HCT116 (cell line): ENCODE data around the gene GJB1. TPM values are rescaled to one million over a fixed set of nuclear protein-coding genes. Genes with fewer than 3 reads are reported as not detected.

Experiments used
- ATAC-seq: fragments of 200-7000 bp; cut with Tn5 transposase; 2 replicates; pipeline ENCODE4 v1.9.1; 2020; ENCODE audit warnings: mild to moderate bottlenecking, moderate library complexity
- BruUV-seq: library from RNA; stranded (reverse); fragments of 400-500 nt; replicated peaks from 2 replicates; lab custom pipeline; 2021; lab: Mats Ljungman, UMichigan
- CTCF ChIA-PET: fragments of 300-600 bp; sonication (Branson Sonifier 250); formaldehyde crosslinking; loops from one replicate; lab custom pipeline; 2021; ENCODE audit warnings: antibody characterized with exemption; lab: Charles Lee
- POLR2A ChIA-PET: fragments of 300-600, 350-600 bp; sonication (Branson Sonifier 250); formaldehyde crosslinking; loops from one replicate; lab custom pipeline; 2021; ENCODE audit warnings: antibody characterized with exemption; lab: Charles Lee
- RAD21 ChIA-PET, 2 experiments: fragments of 300-600 bp; sonication (Branson Sonifier 250); formaldehyde crosslinking; loops; one replicate each; lab custom pipeline; 2023; ENCODE audit warnings: low total read pairs in 2 of 2; ENCODE audit not compliant: uncharacterized antibody in 2 of 2, unreplicated experiment in 2 of 2, low non-redundant PET in 1 of 2; lab: Charles Lee
- DNase-seq: peaks from one replicate; pipeline ENCODE4 v3.0.0-alpha.2; 2010; ENCODE audit warnings: low read depth, low spot score
- H2AFZ ChIP-seq: fragments of 200-600 bp; shearing (Covaris generic), sonication (generic); 2 replicates; pipeline ENCODE4 v1.6.1; 2017; ENCODE audit warnings: low read depth, mixed run types, mixed read lengths, antibody characterized with exemption, low read length; ENCODE audit not compliant: poor library complexity, severe bottlenecking
- H3K27ac ChIP-seq: 2 replicates; pipeline ENCODE4 v1.5.1; 2012; ENCODE audit warnings: low read depth, low read length
- H3K27me3 ChIP-seq: fragments of 200-600 bp; sonication (generic); 2 replicates; pipeline ENCODE4 v1.6.1; 2016; ENCODE audit warnings: mixed run types, low read length, mixed read lengths; ENCODE audit not compliant: insufficient read depth
- H3K36me3 ChIP-seq, 2 experiments: fragments of 200-500 bp in 1 of 2; fragments of 200-600 bp in 1 of 2; sonication (Bioruptor generic) in 1 of 2; sonication (generic) in 1 of 2; 2 replicates each; pipeline versions ENCODE4 v1.5.1 to v1.6.1; 2014 to 2016; ENCODE audit warnings: low read length in 2 of 2, inconsistent platforms in 1 of 2, mixed read lengths in 1 of 2, mixed run types in 1 of 2; ENCODE audit not compliant: insufficient read depth in 2 of 2, control insufficient read depth in 1 of 2
- H3K4me1 ChIP-seq, 2 experiments: fragments of 200-600 bp in 1 of 2; sonication (generic) in 1 of 2; 2 replicates each; pipeline versions ENCODE4 v1.5.1 to v1.6.1; 2012 to 2017; ENCODE audit warnings: low read length in 2 of 2, inconsistent platforms in 1 of 2, mild to moderate bottlenecking in 1 of 2, mixed read lengths in 1 of 2, mixed run types in 1 of 2, moderate library complexity in 1 of 2; ENCODE audit not compliant: insufficient read depth in 2 of 2, control insufficient read depth in 1 of 2
- H3K4me2 ChIP-seq: fragments of 200-600 bp; sonication (generic); 2 replicates; pipeline ENCODE4 v1.6.1; 2017; ENCODE audit warnings: mixed run types, low read length, mixed read lengths
- H3K4me3 ChIP-seq, 2 experiments: fragments of 200-600 bp in 1 of 2; sonication (generic) in 1 of 2; replicated peaks in 1 of 2; 2 replicates each; pipeline ENCODE4 v1.5.1; 2011 to 2016; ENCODE audit warnings: low read length in 2 of 2, control low read depth in 1 of 2, low read depth in 1 of 2, mild to moderate bottlenecking in 1 of 2, mixed read lengths in 1 of 2, mixed run types in 1 of 2
- H3K79me2 ChIP-seq: fragments of 200-600 bp; sonication (generic); 2 replicates; pipeline ENCODE4 v1.6.1; 2017; ENCODE audit warnings: mild to moderate bottlenecking, mixed run types, low read length, moderate library complexity, mixed read lengths; ENCODE audit not compliant: insufficient read depth
- H3K9ac ChIP-seq: fragments of 200-600 bp; sonication (generic); 2 replicates; pipeline ENCODE4 v1.6.1; 2016; ENCODE audit warnings: low read length, mixed read lengths
- H3K9me2 ChIP-seq: fragments of 200-600 bp; sonication (generic), shearing (Covaris generic); 2 replicates; pipeline ENCODE4 v1.6.1; 2017; ENCODE audit warnings: mixed run types, mild to moderate bottlenecking, moderate library complexity; ENCODE audit not compliant: insufficient read depth
- H3K9me3 ChIP-seq, 2 experiments: fragments of 200-500 bp in 1 of 2; fragments of 200-600 bp in 1 of 2; sonication (Bioruptor generic) in 1 of 2; sonication (generic) in 1 of 2; 2 replicates each; pipeline ENCODE4 v1.6.1; 2014 to 2017; ENCODE audit warnings: low read length in 2 of 2, mixed read lengths in 2 of 2, inconsistent platforms in 1 of 2, low read depth in 1 of 2, mild to moderate bottlenecking in 1 of 2, mixed run types in 1 of 2, moderate library complexity in 1 of 2; ENCODE audit not compliant: control insufficient read depth in 1 of 2, insufficient read depth in 1 of 2
- H4K20me1 ChIP-seq: fragments of 200-600 bp; sonication (generic), shearing (Covaris generic); 2 replicates; pipeline ENCODE4 v1.6.1; 2017; ENCODE audit warnings: mixed run types, mild to moderate bottlenecking, moderate library complexity; ENCODE audit not compliant: insufficient read depth
- intact Hi-C: fragments of 100-400 bp; cut with micrococcal nuclease; formaldehyde crosslinking; loops from 2 replicates; pipeline ENCODE4 v1.10.0; 2022
- total RNA-seq: library from RNA; stranded (reverse); gene quantifications from one replicate; pipeline ENCODE4 v1.2.1, GENCODE V29; 2021; ENCODE audit not compliant: unreplicated experiment
- TF ChIP-seq, protein P1 (sequence below), 3 experiments: fragments of 200-600 bp in 1 of 3; sonication (generic) in 1 of 3; IDR thresholded peaks in 2 of 3; conservative IDR thresholded peaks in 1 of 3; 2 replicates each; pipeline ENCODE4 v1.5.1; 2012 to 2017; ENCODE audit warnings: low read depth in 2 of 3, low read length in 2 of 3, antibody characterized with exemption in 1 of 3, borderline replicate concordance in 1 of 3, control low read depth in 1 of 3, mild to moderate bottlenecking in 1 of 3, mixed read lengths in 1 of 3, mixed run types in 1 of 3, moderate library complexity in 1 of 3; ENCODE audit not compliant: insufficient read depth in 1 of 3
- TF ChIP-seq, protein P2 (sequence below): IDR thresholded peaks from 2 replicates; pipeline ENCODE4 v1.6.1; 2011; ENCODE audit warnings: mild to moderate bottlenecking, low read length, moderate library complexity; ENCODE audit not compliant: insufficient replicate concordance; ENCODE audit errors: extremely low read depth

The GJB1 gene
- total RNA-seq, 1 experiment from 2014 or later, result not detected

GRCh38 chrX:71198066-71198465 lies 25.0 kb upstream of the GJB1 start:
- Histone ChIP-seq H3K4me3 (no peak overlapping the region), H3K4me1 (peaks cover 0 to 3% of the 10 kb centered on the region in 2 experiments; a peak in 1 of 4 replicates), H3K27ac (no peak overlapping the region), H3K36me3 (no peaks in the 10 kb centered on the region), H3K9me2 (no peaks in the 10 kb centered on the region), H3K4me2 (no peak overlapping the region), H3K9ac (no peak overlapping the region), H4K20me1 (no peaks in the 10 kb centered on the region), H3K27me3 (no peaks in the 10 kb centered on the region), H2AFZ (no peak overlapping the region), H3K79me2 (no peaks in the 10 kb centered on the region), H3K9me3 (no peaks in the 10 kb centered on the region)
- no peak for DNase-seq
- BruUV-seq, result no TSS peak
- ChIA-PET POLR2A (no interaction called here), RAD21 (no interaction called here), CTCF (interaction anchor here (0.6 kb wide), 1 partner anchor 1925 kb away, joined by 3 read pairs; no protein-coding TSS in a partner anchor)
- TF ChIP-seq, protein P1, sequence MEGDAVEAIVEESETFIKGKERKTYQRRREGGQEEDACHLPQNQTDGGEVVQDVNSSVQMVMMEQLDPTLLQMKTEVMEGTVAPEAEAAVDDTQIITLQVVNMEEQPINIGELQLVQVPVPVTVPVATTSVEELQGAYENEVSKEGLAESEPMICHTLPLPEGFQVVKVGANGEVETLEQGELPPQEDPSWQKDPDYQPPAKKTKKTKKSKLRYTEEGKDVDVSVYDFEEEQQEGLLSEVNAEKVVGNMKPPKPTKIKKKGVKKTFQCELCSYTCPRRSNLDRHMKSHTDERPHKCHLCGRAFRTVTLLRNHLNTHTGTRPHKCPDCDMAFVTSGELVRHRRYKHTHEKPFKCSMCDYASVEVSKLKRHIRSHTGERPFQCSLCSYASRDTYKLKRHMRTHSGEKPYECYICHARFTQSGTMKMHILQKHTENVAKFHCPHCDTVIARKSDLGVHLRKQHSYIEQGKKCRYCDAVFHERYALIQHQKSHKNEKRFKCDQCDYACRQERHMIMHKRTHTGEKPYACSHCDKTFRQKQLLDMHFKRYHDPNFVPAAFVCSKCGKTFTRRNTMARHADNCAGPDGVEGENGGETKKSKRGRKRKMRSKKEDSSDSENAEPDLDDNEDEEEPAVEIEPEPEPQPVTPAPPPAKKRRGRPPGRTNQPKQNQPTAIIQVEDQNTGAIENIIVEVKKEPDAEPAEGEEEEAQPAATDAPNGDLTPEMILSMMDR (IDR thresholded peaks at IDR 0.05 in 2 of 3, conservative IDR thresholded peaks at IDR 0.05 in 1 of 3; ENCODE audit: borderline replicate concordance in 1 of 3, insufficient read depth in 1 of 3, low read depth in 2 of 3, low read length in 2 of 3), result no peak
- TF ChIP-seq, protein P2, sequence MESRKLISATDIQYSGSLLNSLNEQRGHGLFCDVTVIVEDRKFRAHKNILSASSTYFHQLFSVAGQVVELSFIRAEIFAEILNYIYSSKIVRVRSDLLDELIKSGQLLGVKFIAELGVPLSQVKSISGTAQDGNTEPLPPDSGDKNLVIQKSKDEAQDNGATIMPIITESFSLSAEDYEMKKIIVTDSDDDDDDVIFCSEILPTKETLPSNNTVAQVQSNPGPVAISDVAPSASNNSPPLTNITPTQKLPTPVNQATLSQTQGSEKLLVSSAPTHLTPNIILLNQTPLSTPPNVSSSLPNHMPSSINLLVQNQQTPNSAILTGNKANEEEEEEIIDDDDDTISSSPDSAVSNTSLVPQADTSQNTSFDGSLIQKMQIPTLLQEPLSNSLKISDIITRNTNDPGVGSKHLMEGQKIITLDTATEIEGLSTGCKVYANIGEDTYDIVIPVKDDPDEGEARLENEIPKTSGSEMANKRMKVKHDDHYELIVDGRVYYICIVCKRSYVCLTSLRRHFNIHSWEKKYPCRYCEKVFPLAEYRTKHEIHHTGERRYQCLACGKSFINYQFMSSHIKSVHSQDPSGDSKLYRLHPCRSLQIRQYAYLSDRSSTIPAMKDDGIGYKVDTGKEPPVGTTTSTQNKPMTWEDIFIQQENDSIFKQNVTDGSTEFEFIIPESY, result no peak
- ATAC-seq, result no peak
- intact Hi-C loops, result no loop called here
